GM12865 (cell line): ENCODE data around the gene HIVEP1.

ENCODE experiments used
- DNase-seq: peaks from one replicate; pipeline ENCODE4 v3.0.0; 2010; ENCODE audit warnings: low read depth
- H3K4me3 ChIP-seq: 2 replicates; pipeline ENCODE4 v1.5.1; 2011; ENCODE audit warnings: mild to moderate bottlenecking, low read depth, low read length, control low read depth
- TF ChIP-seq, protein P1 (sequence below): IDR thresholded peaks from 2 replicates; pipeline ENCODE4 v1.5.1; 2011; ENCODE audit warnings: low read length, control low read depth, low read depth, inconsistent platforms; ENCODE audit not compliant: insufficient read depth; ENCODE audit errors: missing control alignments

Gene HIVEP1

DNA sequence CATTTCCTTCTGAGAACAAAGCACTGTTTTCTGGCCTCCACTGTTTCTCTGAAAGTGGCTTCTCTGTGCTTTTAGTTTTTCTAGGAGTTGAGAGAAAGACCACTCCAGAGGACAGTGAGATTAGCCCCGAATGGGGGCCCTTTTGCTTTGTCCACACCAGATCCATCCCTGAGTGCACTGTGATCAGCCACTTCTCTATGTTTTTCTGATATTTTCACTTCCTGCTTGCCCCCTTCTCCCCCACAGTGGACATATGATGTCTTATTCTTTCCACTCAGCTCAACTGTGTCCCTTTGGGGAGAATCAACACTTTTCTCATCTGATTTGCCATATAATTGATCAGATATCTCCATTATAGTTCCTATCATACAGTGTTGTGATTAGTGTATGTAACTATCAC, 35.6 kb upstream of the HIVEP1 start:
- no peak for DNase-seq
- no peak overlapping the region for H3K4me3 ChIP-seq
- TF ChIP-seq, protein P1, sequence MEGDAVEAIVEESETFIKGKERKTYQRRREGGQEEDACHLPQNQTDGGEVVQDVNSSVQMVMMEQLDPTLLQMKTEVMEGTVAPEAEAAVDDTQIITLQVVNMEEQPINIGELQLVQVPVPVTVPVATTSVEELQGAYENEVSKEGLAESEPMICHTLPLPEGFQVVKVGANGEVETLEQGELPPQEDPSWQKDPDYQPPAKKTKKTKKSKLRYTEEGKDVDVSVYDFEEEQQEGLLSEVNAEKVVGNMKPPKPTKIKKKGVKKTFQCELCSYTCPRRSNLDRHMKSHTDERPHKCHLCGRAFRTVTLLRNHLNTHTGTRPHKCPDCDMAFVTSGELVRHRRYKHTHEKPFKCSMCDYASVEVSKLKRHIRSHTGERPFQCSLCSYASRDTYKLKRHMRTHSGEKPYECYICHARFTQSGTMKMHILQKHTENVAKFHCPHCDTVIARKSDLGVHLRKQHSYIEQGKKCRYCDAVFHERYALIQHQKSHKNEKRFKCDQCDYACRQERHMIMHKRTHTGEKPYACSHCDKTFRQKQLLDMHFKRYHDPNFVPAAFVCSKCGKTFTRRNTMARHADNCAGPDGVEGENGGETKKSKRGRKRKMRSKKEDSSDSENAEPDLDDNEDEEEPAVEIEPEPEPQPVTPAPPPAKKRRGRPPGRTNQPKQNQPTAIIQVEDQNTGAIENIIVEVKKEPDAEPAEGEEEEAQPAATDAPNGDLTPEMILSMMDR: no peak

DNA sequence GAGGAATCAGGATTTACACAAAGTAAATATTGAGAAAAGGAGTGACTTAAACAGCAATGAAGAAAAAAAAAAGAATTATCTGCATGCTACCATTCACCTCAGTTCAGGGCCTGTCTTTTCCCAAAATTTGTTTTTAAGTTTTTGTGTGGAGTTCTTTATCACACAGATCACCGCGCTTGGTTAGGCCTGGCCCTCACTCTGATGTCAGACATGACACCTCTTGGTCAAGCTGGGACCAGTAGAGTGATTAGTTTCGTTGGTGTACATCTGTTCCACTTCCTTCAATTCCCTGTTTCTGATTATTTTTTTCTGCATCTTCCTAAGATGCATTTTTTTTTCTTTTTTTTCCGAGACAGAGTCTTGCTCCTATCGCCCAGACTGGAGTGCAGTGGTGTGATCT, 34.9 kb upstream of the HIVEP1 start:
- no peak overlapping the region for H3K4me3 ChIP-seq
- TF ChIP-seq, protein P1: no peak
- no peak for DNase-seq

DNA sequence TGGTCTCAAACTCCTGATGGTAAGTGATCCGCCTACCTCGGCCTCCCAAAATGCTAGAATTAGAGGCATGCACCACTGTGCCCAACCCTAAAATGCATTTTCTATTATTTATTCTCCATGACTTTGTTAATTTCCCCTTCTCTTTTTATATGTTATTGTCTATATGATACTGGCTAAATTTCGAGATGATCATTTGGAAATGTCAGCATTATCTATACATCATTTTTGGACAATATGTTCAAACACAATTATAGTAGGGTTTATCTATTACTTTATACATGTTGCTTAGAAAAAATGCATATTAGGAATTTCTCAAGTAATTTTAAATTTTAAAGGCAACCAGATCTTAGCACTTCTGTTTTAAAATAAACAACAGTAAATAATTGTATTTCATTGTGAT, 34.4 kb upstream of the HIVEP1 start:
- H3K4me3 ChIP-seq: no peak overlapping the region
- TF ChIP-seq, protein P1: no peak
- no peak for DNase-seq

DNA sequence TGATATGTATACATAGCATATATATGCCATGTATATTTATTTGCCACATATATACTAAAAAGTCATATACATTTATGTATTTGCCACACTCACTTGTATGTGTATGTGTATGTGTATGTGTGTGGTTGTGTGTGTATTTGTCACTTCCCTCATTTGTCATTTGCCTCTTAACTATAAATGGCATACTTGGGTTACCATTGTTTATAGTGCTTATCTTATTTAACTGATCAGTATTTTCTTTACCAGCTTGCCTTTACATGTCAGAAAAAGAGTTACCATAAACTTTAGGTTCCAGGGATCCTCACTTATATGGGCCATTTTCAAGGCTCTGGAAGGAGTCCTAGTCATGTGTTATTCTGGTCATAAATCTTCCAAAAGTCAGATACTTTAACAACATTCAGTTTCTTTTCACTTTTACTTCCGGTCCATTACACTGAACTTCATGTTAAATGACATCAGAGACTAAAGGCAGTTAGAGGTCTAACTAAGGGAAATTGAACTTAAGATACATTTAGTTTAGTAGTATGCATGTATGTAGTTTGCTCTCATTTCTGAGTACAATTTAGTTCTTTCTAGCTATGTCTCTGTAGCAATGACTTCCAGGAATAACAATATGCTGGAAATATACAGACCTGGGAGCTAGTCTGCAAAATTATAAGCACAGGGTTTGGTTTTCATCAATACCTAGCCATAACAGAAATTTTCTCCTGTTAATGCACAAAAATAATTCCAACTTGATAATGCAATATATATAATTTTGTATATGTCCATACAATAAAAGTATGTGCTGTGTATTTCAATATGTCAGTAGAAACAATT, 33.7 kb upstream of the HIVEP1 start:
- TF ChIP-seq, protein P1: no peak
- no peak for DNase-seq
- H3K4me3 ChIP-seq: no peak overlapping the region

DNA sequence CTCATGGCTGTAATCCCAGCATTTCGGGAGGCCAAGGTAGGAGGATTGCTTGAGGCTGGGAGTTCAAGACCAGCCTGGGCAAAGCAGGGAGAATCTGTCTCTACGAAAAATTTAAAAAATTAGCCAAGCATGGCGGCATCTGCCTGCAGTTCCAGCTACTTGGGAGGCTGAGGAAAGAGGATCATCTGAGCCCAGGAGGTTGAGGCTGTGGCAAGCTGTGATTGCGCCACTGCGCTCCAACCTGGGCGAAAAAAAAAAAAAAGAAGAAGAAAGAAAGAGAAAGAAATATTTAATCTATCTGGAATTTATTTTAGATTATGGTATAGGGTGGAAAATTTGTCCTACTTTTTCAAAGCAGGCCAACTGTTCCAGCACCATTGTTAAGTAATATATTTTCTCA, 32.2 kb upstream of the HIVEP1 start:
- TF ChIP-seq, protein P1: no peak
- no peak overlapping the region for H3K4me3 ChIP-seq
- no peak for DNase-seq

DNA sequence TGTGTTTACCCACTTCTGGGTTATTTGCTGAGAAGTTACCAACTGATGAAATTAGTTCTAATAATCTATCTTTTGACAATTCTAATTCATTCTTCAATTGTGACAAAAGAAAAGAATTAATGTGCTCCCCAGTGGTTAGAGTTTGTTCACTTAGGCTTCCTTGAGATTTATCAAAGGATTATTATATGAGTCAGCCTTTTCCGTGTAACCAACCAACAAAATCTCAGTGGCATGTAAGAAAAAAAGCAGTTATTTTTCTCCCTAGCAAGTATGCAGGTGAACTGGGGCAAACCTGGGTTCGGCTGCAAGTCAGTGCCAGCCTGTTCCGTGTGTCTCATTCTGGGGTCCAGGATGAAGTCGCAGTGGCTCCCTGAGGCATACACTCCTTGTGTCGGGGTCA, 28.8 kb upstream of the HIVEP1 start:
- no peak for DNase-seq
- no peak overlapping the region for H3K4me3 ChIP-seq
- TF ChIP-seq, protein P1: no peak

DNA sequence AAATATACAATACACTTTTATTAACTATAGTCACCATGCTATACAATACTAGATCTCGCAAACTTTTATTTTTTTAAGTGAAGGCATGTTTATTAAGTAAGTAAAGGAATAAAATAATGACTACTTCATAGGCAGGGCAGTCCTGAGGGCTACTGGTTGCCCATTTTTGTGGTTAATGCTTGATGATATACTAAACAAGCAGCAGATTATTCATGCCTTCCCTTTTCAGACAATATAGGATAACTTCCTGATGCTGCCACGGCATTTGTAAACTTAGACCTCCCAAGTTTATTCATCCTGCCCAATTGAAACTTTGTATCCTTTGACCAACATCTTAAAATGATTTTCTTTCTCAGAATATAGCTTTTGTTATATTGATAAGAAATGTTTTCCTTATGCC, 24.7 kb upstream of the HIVEP1 start:
- TF ChIP-seq, protein P1: no peak
- no peak for DNase-seq
- no peak overlapping the region for H3K4me3 ChIP-seq
